ENCODE results near the gene CDC42EP3.

The CDC42EP3 gene

DNA sequence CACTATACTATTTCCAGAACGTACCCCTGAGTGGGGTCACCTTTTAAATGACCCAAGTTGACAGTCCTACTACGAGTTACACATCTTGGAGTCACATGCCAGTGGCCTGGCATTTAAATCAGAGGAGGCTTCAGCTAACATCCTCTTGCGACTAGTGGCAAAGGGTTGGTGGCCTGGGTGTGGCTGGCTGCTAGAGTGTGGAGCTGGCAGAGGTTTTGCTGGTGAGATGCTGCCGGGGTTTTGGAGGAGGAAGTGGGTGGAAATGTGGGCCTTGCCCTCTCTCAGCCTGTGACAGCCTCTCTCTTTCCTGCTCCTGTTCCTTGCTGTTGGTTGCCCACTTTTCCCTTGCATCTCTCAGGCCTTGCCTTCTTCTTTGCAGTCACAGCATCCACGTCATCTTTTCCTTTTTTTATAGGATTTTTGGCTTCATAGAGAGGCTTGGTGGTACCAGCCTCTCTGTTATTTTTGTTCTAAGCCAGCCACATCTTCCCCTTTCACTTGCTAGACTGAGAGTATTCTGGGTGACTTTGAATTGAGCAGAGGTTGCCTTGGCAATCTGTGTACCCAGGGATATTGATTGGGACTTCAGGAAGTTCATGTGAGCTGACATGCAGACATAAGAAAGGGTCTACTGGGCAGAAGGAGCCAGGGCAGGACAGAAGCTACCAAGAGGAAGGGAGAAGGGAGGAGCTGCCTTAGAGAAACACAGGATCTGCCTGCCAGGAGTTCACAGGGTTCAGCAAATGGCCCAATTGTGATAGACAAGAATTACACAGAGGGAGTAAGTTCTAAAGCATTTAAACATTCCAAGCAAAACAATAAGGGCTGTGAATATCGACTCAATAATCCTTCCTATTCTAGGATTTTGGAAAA lies 55.4 kb downstream of the CDC42EP3 start:
- H3K4me1 Mint-ChIP-seq = peaks cover 77% of the 10 kb centered on the region
- peak overlapping the region; percentile 35 for H3K4me3 Mint-ChIP-seq
- ATAC-seq (replicated peaks; ENCODE audit: extremely low read depth, poor library complexity, severe bottlenecking) = peak; percentile 96
- H3K36me3 Mint-ChIP-seq (ENCODE audit: insufficient read depth) = peaks cover 7% of the 10 kb centered on the region
- H3K27me3 Mint-ChIP-seq = no peaks in the 10 kb centered on the region
- peaks cover 3% of the 10 kb centered on the region for H3K9me3 Mint-ChIP-seq
- peak; percentile 41 to 73 for DNase-seq (ENCODE audit: low spot score in 2 of 2)
- H3K27ac Mint-ChIP-seq (ENCODE audit: low read depth) = peak overlapping the region; percentile 88

- Mint-ChIP-seq H3K4me1 (peaks cover 67% of the 10 kb centered on the region), H3K9me3 (no peaks in the 10 kb centered on the region), H3K4me3 (no peak overlapping the region), H3K27ac (ENCODE audit: low read depth) (peak overlapping the region; percentile 88), H3K27me3 (no peaks in the 10 kb centered on the region), H3K36me3 (ENCODE audit: insufficient read depth) (peaks cover 5% of the 10 kb centered on the region)
- ATAC-seq (replicated peaks; ENCODE audit: extremely low read depth, poor library complexity, severe bottlenecking) (no peak), DNase-seq (ENCODE audit: low spot score in 2 of 2) (no peak)
These were observed 57.2 kb downstream of the CDC42EP3 start for GRCh38 chr2:37614061-37614738.

GRCh38 chr2:37612382-37612781 lies 59.1 kb downstream of the CDC42EP3 start:
- Mint-ChIP-seq H3K9me3 (peaks cover 6% of the 10 kb centered on the region), H3K27ac (ENCODE audit: low read depth) (no peak overlapping the region), H3K4me1 (peaks cover 56% of the 10 kb centered on the region), H3K27me3 (no peaks in the 10 kb centered on the region), H3K36me3 (ENCODE audit: insufficient read depth) (peaks cover 6% of the 10 kb centered on the region), H3K4me3 (no peak overlapping the region)
- ATAC-seq (replicated peaks; ENCODE audit: extremely low read depth, poor library complexity, severe bottlenecking) (no peak), DNase-seq (ENCODE audit: low spot score in 2 of 2) (no peak)

GRCh38 chr2:37610638-37611289 lies 60.7 kb downstream of the CDC42EP3 start:
- no peaks in the 10 kb centered on the region for H3K27me3 Mint-ChIP-seq
- H3K36me3 Mint-ChIP-seq (ENCODE audit: insufficient read depth) = peaks cover 8% of the 10 kb centered on the region
- H3K4me1 Mint-ChIP-seq = peaks cover 40% of the 10 kb centered on the region
- DNase-seq (ENCODE audit: low spot score in 2 of 2) (no peak), ATAC-seq (replicated peaks; ENCODE audit: extremely low read depth, poor library complexity, severe bottlenecking) (no peak)
- peaks cover 9% of the 10 kb centered on the region for H3K9me3 Mint-ChIP-seq
- H3K4me3 Mint-ChIP-seq = no peak overlapping the region
- no peak overlapping the region for H3K27ac Mint-ChIP-seq (ENCODE audit: low read depth)

DNA sequence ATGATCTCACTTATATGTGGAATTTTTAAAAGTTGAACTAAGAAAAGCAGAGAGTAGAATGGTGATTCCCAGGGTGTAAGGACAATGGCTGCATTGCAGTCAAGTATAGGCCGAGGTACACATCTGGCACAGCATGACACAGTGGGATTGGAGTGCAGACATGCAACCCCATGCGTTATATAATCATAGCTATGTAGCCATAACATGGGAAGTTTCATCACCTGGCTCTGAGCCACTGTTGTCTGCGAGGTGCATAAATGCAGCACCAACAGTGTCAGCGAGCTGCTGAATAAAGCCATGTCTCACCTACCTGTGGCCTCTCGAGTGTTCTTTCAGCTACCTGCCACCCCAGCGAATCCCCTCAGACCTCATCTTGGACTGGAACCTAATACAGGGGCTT lies 61.7 kb downstream of the CDC42EP3 start:
- ATAC-seq (replicated peaks; ENCODE audit: extremely low read depth, poor library complexity, severe bottlenecking) = no peak

GRCh38 chr2:37604716-37605115 lies 66.7 kb downstream of the CDC42EP3 start:
- DNase-seq (ENCODE audit: low spot score in 2 of 2) (no peak), ATAC-seq (replicated peaks; ENCODE audit: extremely low read depth, poor library complexity, severe bottlenecking) (no peak)
- H3K9me3 Mint-ChIP-seq = peaks cover 20% of the 10 kb centered on the region
- no peak overlapping the region for H3K4me3 Mint-ChIP-seq
- H3K27me3 Mint-ChIP-seq = no peaks in the 10 kb centered on the region
- H3K27ac Mint-ChIP-seq (ENCODE audit: low read depth) = no peak overlapping the region
- peaks cover 43% of the 10 kb centered on the region for H3K4me1 Mint-ChIP-seq
- peaks cover 18% of the 10 kb centered on the region for H3K36me3 Mint-ChIP-seq (ENCODE audit: insufficient read depth)

More for the DNA sequence above, 61.7 kb downstream of the CDC42EP3 start:
- DNase-seq (ENCODE audit: low spot score in 2 of 2) = no peak
- Mint-ChIP-seq H3K27me3 (no peaks in the 10 kb centered on the region), H3K36me3 (ENCODE audit: insufficient read depth) (peaks cover 4% of the 10 kb centered on the region), H3K4me1 (peaks cover 30% of the 10 kb centered on the region), H3K9me3 (peaks cover 9% of the 10 kb centered on the region), H3K27ac (ENCODE audit: low read depth) (no peak overlapping the region), H3K4me3 (no peak overlapping the region)

DNA sequence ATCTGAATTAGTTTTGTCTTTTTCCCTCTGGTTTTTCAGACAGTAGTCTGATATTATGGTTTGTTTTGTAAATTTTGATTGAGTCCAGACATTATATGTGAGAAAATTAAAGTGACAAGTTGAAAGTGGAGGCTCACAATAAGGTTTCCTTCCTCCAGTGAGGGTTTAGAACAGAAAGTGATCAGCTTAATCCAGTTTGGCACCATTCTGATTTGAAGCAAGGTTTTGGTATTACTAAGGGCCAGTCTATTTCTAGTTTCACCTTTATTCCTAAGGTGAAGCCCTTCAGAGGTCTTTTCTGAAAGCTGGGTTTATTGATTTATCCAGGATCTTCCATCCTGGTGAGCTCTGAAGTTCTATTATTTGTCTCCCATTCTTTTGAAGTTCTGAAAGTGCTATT lies 68.7 kb downstream of the CDC42EP3 start:
- Mint-ChIP-seq H3K36me3 (ENCODE audit: insufficient read depth) (peaks cover 24% of the 10 kb centered on the region), H3K4me1 (peaks cover 60% of the 10 kb centered on the region), H3K9me3 (peaks cover 22% of the 10 kb centered on the region), H3K27me3 (no peaks in the 10 kb centered on the region), H3K4me3 (peak overlapping the region; percentile 97), H3K27ac (ENCODE audit: low read depth) (peak overlapping the region; percentile 99)
- DNase-seq (ENCODE audit: low spot score in 2 of 2) (no peak), ATAC-seq (replicated peaks; ENCODE audit: extremely low read depth, poor library complexity, severe bottlenecking) (no peak)

GRCh38 chr2:37602040-37602439 lies 69.4 kb downstream of the CDC42EP3 start:
- H3K9me3 Mint-ChIP-seq = peaks cover 19% of the 10 kb centered on the region
- peak overlapping the region; percentile 97 for H3K4me3 Mint-ChIP-seq
- peaks cover 60% of the 10 kb centered on the region for H3K4me1 Mint-ChIP-seq
- H3K27me3 Mint-ChIP-seq = no peaks in the 10 kb centered on the region
- peaks cover 21% of the 10 kb centered on the region for H3K36me3 Mint-ChIP-seq (ENCODE audit: insufficient read depth)
- ATAC-seq (replicated peaks; ENCODE audit: extremely low read depth, poor library complexity, severe bottlenecking) (no peak), DNase-seq (ENCODE audit: low spot score in 2 of 2) (no peak)
- peak overlapping the region; percentile 99 for H3K27ac Mint-ChIP-seq (ENCODE audit: low read depth)

GRCh38 chr2:37601569-37601968 lies 69.9 kb downstream of the CDC42EP3 start:
- H3K4me1 Mint-ChIP-seq = peaks cover 60% of the 10 kb centered on the region
- peak overlapping the region; percentile 99 for H3K27ac Mint-ChIP-seq (ENCODE audit: low read depth)
- ATAC-seq (replicated peaks; ENCODE audit: extremely low read depth, poor library complexity, severe bottlenecking) (no peak), DNase-seq (ENCODE audit: low spot score in 2 of 2) (no peak)
- H3K27me3 Mint-ChIP-seq = no peaks in the 10 kb centered on the region
- H3K4me3 Mint-ChIP-seq = peak overlapping the region; percentile 97
- H3K36me3 Mint-ChIP-seq (ENCODE audit: insufficient read depth) = peaks cover 21% of the 10 kb centered on the region
- peaks cover 22% of the 10 kb centered on the region for H3K9me3 Mint-ChIP-seq

DNA sequence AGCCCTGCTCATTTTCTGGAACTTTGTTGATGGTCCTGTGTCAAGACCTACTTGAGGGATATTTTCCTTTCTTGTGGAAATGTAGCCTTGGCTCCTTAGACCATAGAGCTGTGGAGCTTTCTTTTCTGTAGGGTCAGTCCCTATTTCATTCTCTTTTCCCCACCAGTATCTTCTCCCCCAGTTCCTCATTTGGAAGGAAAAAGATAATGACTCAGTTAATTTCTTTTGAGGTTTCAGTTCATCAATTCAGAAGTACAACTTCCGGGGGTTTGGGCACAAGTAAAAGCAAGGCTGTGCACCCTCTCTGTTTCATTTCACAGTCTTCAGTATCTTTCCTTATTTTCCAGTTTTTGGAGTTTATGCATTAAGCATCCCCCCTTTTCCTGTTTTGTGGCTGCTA lies 70.7 kb downstream of the CDC42EP3 start:
- peaks cover 21% of the 10 kb centered on the region for H3K36me3 Mint-ChIP-seq (ENCODE audit: insufficient read depth)

GRCh38 chr2:37599688-37600525 lies 71.5 kb downstream of the CDC42EP3 start:
- peak; percentile 69 to 88 for DNase-seq (ENCODE audit: low spot score in 2 of 2)
- Mint-ChIP-seq H3K4me3 (peak overlapping the region; percentile 97), H3K27ac (ENCODE audit: low read depth) (peak overlapping the region; percentile 99), H3K27me3 (no peaks in the 10 kb centered on the region), H3K36me3 (ENCODE audit: insufficient read depth) (peaks cover 21% of the 10 kb centered on the region), H3K9me3 (peaks cover 22% of the 10 kb centered on the region), H3K4me1 (peaks cover 60% of the 10 kb centered on the region)
- ATAC-seq (replicated peaks; ENCODE audit: extremely low read depth, poor library complexity, severe bottlenecking) = peak; percentile 91

More for the DNA sequence above, 70.7 kb downstream of the CDC42EP3 start:
- DNase-seq (ENCODE audit: low spot score in 2 of 2) = no peak
- peak overlapping the region; percentile 97 for H3K4me3 Mint-ChIP-seq
- H3K27ac Mint-ChIP-seq (ENCODE audit: low read depth) = peak overlapping the region; percentile 99
- H3K4me1 Mint-ChIP-seq = peaks cover 60% of the 10 kb centered on the region
- ATAC-seq (replicated peaks; ENCODE audit: extremely low read depth, poor library complexity, severe bottlenecking) = no peak
- peaks cover 22% of the 10 kb centered on the region for H3K9me3 Mint-ChIP-seq
- no peaks in the 10 kb centered on the region for H3K27me3 Mint-ChIP-seq

- Mint-ChIP-seq H3K9me3 (peaks cover 11% of the 10 kb centered on the region), H3K27ac (ENCODE audit: low read depth) (no peak overlapping the region), H3K4me3 (no peak overlapping the region), H3K4me1 (peaks cover 38% of the 10 kb centered on the region), H3K27me3 (no peaks in the 10 kb centered on the region), H3K36me3 (ENCODE audit: insufficient read depth) (no peaks in the 10 kb centered on the region)
- ATAC-seq (replicated peaks; ENCODE audit: extremely low read depth, poor library complexity, severe bottlenecking) = no peak
- no peak for DNase-seq (ENCODE audit: low spot score in 2 of 2)
These were observed 77.7 kb downstream of the CDC42EP3 start for GRCh38 chr2:37593694-37594093.
